Fibroblast of lung (primary cell): Measurements from ENCODE around the gene SPEN.
"Not testable (repeated sequence)": the region's sequence is repeated elsewhere in the genome, so short reads cannot be mapped to it uniquely, and the experiment has no call there.

Source experiments
- CTCF ChIP-seq, 2 donors: IDR thresholded peaks in 1 of 2; conservative IDR thresholded peaks in 1 of 2; 1 replicate in 1 of 2; 2 replicates in 1 of 2; pipeline ENCODE4 v1.5.1; 2011 to 2012; ENCODE audit warnings: low read length in 2 of 2, control low read depth in 1 of 2, inconsistent platforms in 1 of 2, low read depth in 1 of 2, mild to moderate bottlenecking in 1 of 2
- EZH2 ChIP-seq: IDR thresholded peaks from 2 replicates; pipeline ENCODE4 v1.5.1; 2012; ENCODE audit warnings: low read length, control low read depth, mild to moderate bottlenecking; ENCODE audit errors: missing control alignments

- TF ChIP-seq CTCF (conservative IDR thresholded peaks at IDR 0.05 in 1 of 2, IDR thresholded peaks at IDR 0.05 in 1 of 2; ENCODE audit: low read depth in 1 of 2, low read length in 2 of 2); EZH2: not testable (repeated sequence)
Observed at GRCh38 chr1:15846056-15846455, 1.5 kb upstream of the SPEN start.
